Mesothelial cell of epicardium (in vitro differentiated cells): Measurements from ENCODE around the gene KCNAB1. TPM values are rescaled to one million over a fixed set of nuclear protein-coding genes. Genes with fewer than 3 reads are reported as not detected.

ENCODE experiments used
- DNase-seq, 2 experiments: peaks; one replicate each; pipeline ENCODE4 v3.0.0; 2021; ENCODE audit warnings: low spot score in 2 of 2; ENCODE audit not compliant: unreplicated experiment in 2 of 2
- H3K27ac Mint-ChIP-seq: 2 replicates; pipeline ENCODE4 v1.8.0; 2021; ENCODE audit warnings: mixed read lengths
- H3K27me3 Mint-ChIP-seq: 2 replicates; pipeline ENCODE4 v1.8.0; 2021; ENCODE audit warnings: low read depth, mixed read lengths
- H3K36me3 Mint-ChIP-seq: 2 replicates; pipeline ENCODE4 v1.8.0; 2021; ENCODE audit warnings: mixed read lengths
- H3K4me1 Mint-ChIP-seq: 2 replicates; pipeline ENCODE4 v1.8.0; 2021; ENCODE audit warnings: mixed read lengths
- H3K4me3 Mint-ChIP-seq: 2 replicates; pipeline ENCODE4 v1.8.0; 2021; ENCODE audit warnings: mild to moderate bottlenecking, moderate library complexity, mixed read lengths
- H3K9me3 Mint-ChIP-seq: 2 replicates; pipeline ENCODE4 v1.8.0; 2021; ENCODE audit warnings: mixed read lengths
- CTCF ChIP-seq: fragments of 200-600 bp; sonication (generic); IDR thresholded peaks from one replicate; pipeline ENCODE4 v1.5.0; 2021; ENCODE audit warnings: antibody characterized with exemption; ENCODE audit not compliant: unreplicated experiment
- total RNA-seq: library from RNA; stranded (reverse); gene quantifications from 3 replicates; pipeline ENCODE4 v1.2.1, GENCODE V29; 2021

Gene KCNAB1
- total RNA-seq, 1 donor from 2014 or later = 3.7 TPM

GRCh38 chr3:156360083-156360482, 239.7 kb downstream of the KCNAB1 start:
- Mint-ChIP-seq H3K9me3 (no peaks in the 10 kb centered on the region), H3K36me3 (no peaks in the 10 kb centered on the region), H3K4me3 (no peak overlapping the region), H3K27me3 (peaks cover 6% of the 10 kb centered on the region), H3K27ac (no peak overlapping the region), H3K4me1 (peaks cover 9% of the 10 kb centered on the region)
- DNase-seq = no peak
- no peak for TF ChIP-seq CTCF

GRCh38 chr3:156360963-156361362, 240.6 kb downstream of the KCNAB1 start:
- no peak for TF ChIP-seq CTCF

GRCh38 chr3:156366559-156366958, 246.2 kb downstream of the KCNAB1 start:
- DNase-seq = no peak
- no peak for TF ChIP-seq CTCF
- Mint-ChIP-seq H3K27ac (no peak overlapping the region), H3K4me1 (peaks cover under 1% of the 10 kb centered on the region), H3K27me3 (peaks cover 3% of the 10 kb centered on the region), H3K9me3 (no peaks in the 10 kb centered on the region), H3K4me3 (no peak overlapping the region), H3K36me3 (no peaks in the 10 kb centered on the region)

More at GRCh38 chr3:156360963-156361362, 240.6 kb downstream of the KCNAB1 start:
- no peak for DNase-seq
- no peaks in the 10 kb centered on the region for H3K9me3 Mint-ChIP-seq
- no peaks in the 10 kb centered on the region for H3K36me3 Mint-ChIP-seq
- peaks cover 6% of the 10 kb centered on the region for H3K27me3 Mint-ChIP-seq
- H3K27ac Mint-ChIP-seq = no peak overlapping the region
- no peak overlapping the region for H3K4me3 Mint-ChIP-seq
- peaks cover 9% of the 10 kb centered on the region for H3K4me1 Mint-ChIP-seq

- DNase-seq = no peak
- TF ChIP-seq CTCF = no peak
- no peaks in the 10 kb centered on the region for H3K36me3 Mint-ChIP-seq
- no peaks in the 10 kb centered on the region for H3K9me3 Mint-ChIP-seq
- peaks cover 3% of the 10 kb centered on the region for H3K27me3 Mint-ChIP-seq
- H3K27ac Mint-ChIP-seq = no peak overlapping the region
- H3K4me3 Mint-ChIP-seq = no peak overlapping the region
- H3K4me1 Mint-ChIP-seq = peaks cover 8% of the 10 kb centered on the region
These were observed 247.8 kb downstream of the KCNAB1 start for GRCh38 chr3:156368189-156368588.

- H3K4me1 Mint-ChIP-seq = peaks cover 13% of the 10 kb centered on the region
These were observed 251.3 kb downstream of the KCNAB1 start for GRCh38 chr3:156371701-156372100.

More at GRCh38 chr3:156371701-156372100, 251.3 kb downstream of the KCNAB1 start:
- no peaks in the 10 kb centered on the region for H3K9me3 Mint-ChIP-seq
- no peaks in the 10 kb centered on the region for H3K36me3 Mint-ChIP-seq
- H3K4me3 Mint-ChIP-seq = no peak overlapping the region
- no peak for TF ChIP-seq CTCF
- no peak overlapping the region for H3K27ac Mint-ChIP-seq
- H3K27me3 Mint-ChIP-seq = no peaks in the 10 kb centered on the region
- no peak for DNase-seq
